HG03045 (cell line): ENCODE data around the gene FCRL1.

Experiments used
- ATAC-seq: cut with Tn5 transposase; IDR thresholded peaks from one replicate; pipeline ENCODE4 v1.9.1; 2021; ENCODE audit warnings: mild to moderate bottlenecking, moderate library complexity; ENCODE audit not compliant: unreplicated experiment

FCRL1 gene

DNA sequence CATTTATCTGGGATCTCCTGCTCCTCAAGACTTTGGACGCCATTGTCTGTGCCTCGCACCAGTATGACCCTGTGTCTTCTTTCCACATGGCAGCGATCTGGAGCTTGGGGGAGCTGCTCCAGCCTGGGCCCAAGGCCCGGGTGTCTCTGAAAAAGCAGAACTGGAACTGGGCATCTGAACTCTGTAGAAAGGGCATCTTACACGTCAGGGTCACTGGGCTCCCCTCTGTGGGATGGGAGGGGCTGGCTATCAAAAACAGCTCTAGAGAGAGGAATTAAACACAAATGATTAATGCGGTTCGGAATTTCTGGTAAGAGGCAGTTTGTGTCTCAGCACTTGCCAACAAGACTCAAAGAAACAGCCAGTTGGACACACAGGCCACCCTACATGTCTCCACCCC lies 16.1 kb downstream of the FCRL1 start:
- no peak for ATAC-seq

DNA sequence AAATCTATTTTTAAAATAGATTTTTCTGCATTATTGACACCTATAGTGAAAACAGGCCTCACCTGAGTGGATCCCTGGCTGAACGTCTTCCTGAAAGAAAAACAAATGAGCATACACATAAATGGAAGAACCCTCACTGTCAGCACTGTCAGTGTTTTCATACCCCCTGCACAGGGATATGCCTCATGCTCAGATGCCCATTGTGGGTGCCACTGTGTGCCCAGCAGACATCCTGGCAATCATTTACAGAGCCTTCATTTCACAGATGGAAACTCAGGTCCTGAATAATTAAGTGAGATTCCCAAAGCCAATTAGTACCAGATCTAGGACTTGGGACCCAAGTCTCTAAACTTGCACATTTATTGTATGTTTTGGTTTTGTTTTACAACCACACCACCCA lies 19.9 kb downstream of the FCRL1 start:
- ATAC-seq: no peak

DNA sequence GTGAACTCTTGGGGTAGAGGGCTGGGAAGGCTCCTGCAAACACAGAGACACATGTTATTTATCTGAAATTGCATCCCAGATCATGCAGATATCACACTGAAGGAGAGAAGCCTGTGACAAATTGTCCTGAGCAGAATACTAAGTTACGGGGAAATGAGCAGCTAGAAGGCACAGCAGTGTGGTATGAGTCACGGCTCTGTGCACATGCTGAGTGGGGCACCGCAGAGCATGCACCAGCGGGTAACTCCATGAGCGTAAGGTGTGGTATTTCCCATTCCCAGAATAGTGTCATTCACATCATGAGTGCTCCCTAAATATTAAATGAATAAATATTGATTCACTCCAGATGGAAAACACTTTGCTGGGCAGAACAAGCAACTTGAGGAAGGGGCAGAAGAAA lies 21.7 kb downstream of the FCRL1 start:
- no peak for ATAC-seq

DNA sequence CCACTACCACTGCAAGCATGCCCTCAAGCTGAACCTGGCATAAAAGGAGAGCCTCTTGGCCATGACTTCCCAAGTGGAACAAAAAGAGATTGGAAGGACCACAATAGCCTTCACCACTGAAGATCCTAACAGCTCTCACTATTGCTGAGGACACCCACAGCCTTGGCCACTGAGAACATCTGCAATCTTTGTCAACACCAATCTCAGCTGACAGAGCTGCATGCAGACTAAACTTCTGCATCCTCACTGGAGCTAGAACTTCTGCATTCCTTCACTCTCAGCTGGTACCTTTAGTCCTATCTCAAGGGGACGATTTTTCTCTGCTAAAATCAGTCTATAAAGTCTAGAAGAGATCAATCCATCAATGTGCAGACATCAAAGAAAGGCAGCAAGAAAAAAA lies 34.7 kb downstream of the FCRL1 start:
- ATAC-seq: no peak

DNA sequence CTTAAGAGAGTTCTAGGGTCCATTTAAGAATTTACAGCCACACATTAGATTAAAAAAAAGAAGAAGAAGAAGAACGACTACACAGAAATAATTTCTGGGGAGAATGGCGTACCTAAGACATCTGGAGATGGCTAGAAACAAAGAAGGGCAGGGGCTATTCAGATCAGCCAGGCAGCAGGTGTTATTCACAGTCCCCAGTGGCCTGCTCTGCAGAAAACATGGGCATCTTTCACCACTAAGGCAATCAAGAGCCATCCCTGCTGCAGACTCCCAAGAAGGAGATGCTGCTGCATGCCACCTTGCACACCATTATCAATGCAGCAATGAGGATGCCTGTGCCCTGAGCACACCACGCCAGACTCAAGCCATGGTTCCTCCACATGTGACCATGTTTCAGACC lies 35.1 kb downstream of the FCRL1 start:
- ATAC-seq: no peak

DNA sequence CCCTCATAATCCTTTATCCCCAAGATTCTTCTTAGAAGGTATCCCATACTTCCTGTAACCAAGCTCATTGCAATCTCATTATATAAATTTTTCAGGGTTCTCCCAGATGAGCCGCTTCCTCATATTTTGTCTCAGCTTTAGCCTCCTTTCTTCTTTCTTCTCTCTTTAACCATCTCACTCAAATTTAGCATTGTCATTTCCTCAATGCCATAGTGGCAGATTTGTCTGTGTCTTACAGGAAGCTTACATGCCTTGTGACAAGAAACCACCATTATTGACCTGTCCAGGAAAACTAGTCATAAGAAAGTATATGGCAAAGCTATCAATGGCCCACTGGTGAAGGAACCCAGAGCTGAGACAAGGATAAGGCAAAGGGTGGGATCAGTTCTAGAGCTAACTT lies 37.0 kb downstream of the FCRL1 start:
- no peak for ATAC-seq

DNA sequence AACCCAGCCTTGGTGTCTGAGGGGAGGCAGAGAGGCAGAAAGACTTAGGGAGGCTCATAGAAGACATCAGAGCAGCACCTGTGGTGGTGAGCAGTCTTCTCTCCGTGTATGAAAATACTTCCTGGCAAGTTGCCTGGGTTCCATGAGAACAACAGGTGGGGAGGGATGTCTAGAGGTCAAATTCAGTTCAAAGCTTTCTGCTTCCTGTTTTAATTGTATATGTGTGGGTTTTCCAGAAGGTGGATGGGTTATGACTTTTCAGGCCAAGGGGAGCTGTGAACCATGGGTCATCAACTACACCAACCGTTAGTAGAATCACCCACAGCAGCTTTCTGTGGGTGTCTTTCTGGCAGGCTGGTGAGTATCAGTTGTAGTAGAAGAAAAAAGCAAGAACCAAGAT lies 38.9 kb downstream of the FCRL1 start:
- peak; percentile 53 for ATAC-seq

DNA sequence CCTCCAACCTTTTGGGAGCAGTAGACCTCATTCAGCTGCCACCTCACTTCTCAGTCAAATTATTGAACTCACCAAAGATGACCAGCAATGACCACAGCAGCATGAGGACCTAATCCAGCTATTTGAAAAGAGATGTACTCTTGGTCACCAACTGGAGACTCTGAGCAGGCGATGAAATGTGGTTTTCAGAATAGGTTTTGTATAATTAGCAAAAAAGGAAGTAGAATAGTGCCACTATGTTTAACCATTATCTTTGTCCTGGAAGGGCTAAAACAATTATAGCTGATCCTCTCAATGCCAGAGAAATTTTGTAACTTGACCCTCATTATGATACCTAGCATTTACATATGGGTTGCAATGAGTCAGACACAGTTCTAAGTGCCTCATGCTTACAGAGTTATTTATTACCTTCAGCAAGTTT lies 42.9 kb downstream of the FCRL1 start, which contains the start of gene FCRL2:
Gene FCRL2 (minus strand): TSS at position 162 of the 421 bp plus-strand sequence. CDS start 59 bp downstream, at position 103.
- peak; percentile 54 for ATAC-seq

DNA sequence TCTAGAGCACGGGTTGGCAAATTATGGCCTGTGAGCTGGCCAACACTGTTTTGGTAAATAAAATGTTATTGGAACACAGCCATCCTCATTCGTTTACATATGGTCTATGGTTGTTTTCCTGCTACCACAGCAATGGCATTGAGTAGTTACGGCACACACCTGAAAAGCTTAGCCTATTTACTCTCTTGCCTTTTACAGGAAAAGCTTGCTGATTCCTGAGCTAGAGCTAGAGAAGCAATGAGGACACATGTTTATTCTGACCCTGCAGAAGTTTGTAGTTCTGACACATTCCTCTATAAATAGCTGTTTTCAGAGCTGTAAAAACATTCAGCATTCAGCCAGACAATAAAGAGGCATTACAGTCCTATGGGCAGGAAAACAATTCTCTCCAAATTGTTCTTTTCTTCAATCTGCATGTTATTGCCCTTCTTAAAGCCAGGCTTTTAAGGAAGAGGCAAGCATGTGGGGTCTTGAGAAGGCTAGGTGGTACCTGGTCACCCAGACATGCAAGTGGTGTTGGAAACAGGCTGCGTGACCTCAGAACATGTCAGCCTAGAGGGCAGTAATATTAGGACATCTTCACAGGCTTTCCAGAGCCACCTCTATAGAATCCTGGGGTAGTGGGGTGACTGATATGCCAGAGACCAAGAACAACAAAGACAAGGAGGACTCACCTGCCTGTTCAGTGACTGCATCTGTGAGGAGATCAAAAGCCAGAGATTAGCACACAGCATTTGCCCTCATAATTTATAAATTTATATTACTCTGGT lies 44.6 kb downstream of the FCRL1 start:
- ATAC-seq: no peak

DNA sequence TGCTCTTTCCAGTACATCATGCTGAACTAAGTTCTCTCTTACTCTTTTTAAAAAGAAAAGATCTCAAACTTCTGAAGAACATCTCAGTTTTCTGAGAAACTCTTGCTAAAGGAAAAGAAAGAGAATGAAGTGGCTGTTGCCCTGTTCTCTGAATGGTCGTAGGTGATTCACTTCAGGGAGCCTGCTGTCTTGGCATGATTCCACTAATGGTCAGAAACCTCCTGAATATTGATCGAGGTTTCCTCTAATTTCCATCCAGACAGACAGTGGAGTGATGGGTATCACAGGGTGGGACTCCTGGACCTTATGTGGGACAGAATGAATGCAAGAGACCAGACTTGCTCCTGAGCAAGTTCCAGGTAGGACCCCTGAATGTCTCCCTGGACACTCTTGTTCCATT lies 45.5 kb downstream of the FCRL1 start:
- ATAC-seq: no peak

DNA sequence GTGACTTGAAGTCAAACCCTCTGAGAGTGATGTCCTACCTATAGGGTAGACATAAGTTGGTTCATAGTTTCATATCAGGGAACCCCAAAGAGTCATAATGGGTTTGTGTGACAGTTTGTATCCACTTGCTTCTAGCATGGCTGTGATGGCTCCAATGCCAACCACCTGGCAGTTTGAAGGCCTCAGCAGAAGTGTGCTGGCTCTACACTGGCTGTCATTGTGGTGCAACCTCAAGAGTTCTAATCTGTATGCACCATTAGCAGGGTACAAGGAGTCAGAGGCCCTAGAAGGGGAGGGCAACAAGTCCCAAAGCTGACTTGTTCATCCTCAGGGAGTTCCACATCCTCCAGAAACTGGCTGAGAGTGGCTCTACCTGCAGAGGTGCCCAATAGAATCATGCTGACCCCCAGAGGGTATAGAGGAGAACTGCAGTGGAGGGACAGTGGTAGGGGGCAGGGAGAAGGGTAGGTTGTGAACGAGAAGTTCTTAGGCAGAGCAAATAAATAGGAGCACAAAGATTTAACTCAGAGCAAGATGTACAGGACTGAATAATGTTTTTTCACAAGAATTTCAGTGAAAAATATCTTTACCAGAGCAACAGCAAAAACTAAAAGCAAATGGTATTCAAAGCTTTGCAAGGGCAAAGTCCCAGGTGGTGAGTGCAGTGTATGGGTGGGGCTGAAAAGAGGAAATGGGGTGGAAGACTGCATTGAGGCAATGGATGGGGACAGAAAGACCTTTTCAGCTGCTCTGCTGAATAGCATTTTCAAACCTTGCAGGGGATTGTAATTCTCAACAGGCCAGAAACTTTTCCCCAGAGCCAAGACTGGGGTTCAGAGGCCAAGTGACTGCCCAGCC lies 46.2 kb downstream of the FCRL1 start:
- ATAC-seq: peak; percentile 59

DNA sequence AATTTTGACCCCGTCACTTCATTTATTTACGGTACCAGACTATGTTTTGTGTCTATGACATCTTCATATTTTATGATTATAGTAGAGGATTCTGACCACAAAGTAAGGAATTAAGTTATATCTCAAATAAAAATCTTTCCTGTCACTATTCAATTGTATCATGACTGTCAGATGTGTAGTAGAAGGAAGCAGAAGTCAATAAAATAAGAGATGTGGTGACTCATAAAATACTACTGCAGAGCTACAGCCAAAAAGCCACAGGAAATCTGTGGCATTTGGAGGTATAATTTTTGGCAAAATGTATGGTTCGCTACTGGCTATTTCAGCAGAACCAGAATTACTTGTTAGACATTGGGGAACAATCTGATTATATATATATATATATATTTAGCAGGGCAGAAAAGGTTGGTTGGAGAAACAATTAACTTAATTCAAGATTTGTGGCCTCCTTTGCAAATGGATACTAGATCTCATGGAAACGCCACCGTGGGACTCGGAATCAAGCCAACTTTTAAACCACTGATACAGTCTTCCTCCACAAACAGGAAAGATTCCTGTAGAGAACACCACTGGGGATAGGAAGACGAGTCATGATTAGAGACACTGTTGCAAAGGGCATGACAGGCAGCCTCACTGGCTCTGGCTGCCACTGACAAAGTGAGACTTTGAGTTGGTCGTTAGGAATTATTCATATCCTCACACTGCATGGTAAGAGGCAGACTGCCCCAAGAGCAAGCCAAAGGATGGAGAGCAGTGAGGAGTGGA lies 48.1 kb downstream of the FCRL1 start:
- ATAC-seq: no peak

DNA sequence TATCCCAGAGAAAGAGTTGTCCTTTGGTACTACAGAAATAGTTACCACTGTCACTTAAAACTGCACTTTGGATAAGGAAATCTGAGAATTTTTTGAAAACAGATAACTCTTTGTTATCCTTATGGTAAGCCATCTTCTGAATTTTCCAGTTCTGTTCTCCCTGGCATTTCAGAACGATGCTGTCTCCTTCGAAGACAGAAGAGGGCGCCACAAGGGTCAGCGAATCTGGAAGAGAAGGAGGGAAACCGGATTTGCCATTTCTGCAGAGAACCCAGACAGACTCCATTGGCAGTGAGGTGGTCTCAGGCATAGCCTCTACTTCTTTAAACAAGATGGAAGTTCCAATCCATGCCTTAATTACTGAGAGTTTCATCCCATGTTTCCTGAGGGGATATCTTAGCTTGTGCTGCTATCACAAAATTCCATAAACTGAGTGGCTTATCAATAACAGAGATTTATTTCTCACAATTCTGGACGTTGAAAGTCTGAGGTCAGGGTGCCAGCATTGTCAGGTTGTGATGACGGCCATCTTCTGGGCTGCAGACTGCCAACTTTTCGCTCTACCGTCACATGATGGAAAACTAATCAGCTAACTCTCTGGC lies 49.4 kb downstream of the FCRL1 start:
- ATAC-seq: no peak

DNA sequence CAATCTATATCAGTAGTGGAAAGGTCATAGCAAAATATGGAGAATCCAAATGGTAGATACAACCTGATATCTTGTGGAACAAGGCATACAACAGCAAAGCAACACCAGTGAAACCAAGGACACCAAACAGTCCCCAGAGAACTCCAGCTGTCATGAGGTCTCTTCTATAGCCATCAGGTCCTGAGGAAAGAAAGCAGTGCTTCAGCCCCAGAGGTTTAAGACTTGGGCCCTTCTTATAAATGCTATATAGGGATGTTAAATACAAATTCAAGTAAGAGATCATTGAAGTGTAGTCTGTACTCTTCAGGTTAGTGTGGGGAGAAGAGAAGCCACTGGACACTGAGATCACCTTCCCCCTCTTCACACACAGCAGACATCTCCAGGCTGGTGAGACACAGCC lies 53.1 kb downstream of the FCRL1 start:
- ATAC-seq: no peak

DNA sequence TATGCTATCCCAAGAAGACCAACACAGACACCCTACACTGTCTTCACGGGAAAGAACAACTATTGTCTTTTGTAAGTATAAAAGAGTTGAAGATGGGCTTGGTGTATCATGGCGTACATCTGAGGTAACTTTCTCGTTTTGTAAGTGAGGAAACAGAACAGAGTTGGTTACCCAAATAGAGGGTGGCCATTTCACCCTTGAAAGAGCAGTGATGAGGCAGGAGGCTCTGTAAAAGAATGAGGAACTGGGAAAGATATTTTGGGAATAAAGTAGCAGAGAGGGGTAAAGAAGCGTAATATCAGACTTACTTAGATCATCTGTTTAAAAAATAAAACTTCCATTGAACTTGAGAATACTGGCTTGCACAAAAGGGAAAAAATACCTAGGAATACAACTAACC lies 61.9 kb downstream of the FCRL1 start:
- no peak for ATAC-seq

DNA sequence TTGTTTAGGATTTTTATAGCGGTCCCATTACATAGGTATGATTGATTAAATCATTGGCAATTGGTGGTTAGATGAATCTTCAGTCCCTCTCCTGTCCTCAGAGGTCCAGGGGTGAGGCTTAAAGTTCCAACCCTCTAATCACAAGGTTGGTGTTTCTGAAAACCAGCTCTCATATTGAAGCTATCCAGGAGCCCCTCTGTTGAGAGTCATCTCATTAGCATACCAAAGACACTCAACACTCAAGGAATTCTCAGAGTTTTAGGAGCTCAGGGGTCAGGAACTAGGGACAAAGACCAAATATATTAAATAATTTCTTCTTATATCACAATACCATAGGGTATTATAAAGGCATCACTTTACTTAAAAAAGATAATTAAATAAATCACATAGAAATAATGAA lies 66.3 kb downstream of the FCRL1 start:
- no peak for ATAC-seq

DNA sequence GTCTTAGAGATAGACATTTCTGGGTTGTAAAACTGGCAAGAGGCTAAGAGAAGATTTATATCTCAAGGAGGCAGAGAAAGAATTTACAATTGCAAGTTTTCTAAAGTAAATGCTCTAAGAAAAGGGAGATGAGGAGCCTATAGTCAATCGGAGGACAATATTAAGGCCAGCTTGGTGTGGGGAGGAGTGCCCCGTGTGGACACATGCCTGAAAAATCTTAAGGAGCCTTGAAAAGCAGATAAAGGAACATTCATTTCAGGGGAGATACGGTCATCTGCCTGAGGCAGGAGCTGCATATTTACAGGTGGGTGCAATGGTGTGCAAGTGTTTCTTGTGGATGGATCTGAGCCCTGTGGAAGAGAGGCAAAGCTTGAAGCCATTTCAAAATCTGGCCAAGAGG lies 68.6 kb downstream of the FCRL1 start:
- ATAC-seq: no peak

DNA sequence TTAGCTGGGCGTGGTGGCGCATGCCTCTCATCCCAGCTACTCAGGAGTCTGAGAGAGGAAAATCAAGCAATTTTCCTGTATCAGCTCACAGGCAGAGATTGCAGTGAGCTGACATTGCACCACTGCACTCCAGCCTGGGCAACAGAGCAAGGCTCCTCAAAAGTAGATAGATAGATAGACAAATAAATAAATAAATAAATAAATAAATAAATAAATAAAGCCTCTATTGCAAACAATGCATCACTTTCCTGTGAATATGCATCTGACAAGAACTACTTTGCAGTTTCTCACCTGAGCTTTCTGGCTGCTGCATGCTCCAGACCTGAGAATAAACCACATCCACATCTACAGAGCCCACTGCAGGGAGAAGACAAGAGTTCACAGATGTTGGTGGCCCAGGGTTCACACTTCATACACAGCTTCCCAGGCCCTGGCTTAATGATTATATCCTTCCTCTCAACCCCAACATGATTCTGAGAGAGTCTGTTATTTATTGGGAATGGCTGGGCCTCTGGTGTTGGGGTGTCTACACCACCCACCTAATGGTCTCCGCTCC lies 71.6 kb downstream of the FCRL1 start:
- no peak for ATAC-seq
